Fibroblast of villous mesenchyme (primary cell): ENCODE data around the gene SLC12A4. TPM values are rescaled to one million over a fixed set of nuclear protein-coding genes. Genes with fewer than 3 reads are reported as not detected.
"Not testable (repeated sequence)": the region's sequence is repeated elsewhere in the genome, so short reads cannot be mapped to it uniquely, and the experiment has no call there.

Experiments used
- DNase-seq: peaks from one replicate; pipeline ENCODE4 v3.0.0-alpha.2; 2010; ENCODE audit warnings: low read depth
- H3K4me3 ChIP-seq: 2 replicates; pipeline ENCODE4 v1.5.1; 2011; ENCODE audit warnings: low read depth, mild to moderate bottlenecking, low read length
- CTCF ChIP-seq: IDR thresholded peaks from 2 replicates; pipeline ENCODE4 v1.5.1; 2012; ENCODE audit warnings: low read depth, mild to moderate bottlenecking, low read length; ENCODE audit not compliant: insufficient read depth
- total RNA-seq: library from RNA; depleted of rRNA; stranded (reverse); fragments of >200 nt; gene quantifications from 2 replicates; pipeline ENCODE4 v1.2.3, GENCODE V29; 2012

SLC12A4 gene
- total RNA-seq, 1 donor = 104 TPM

GRCh38 chr16:67975321-67976105 is 7.1 kb upstream of the SLC12A4 start:
- TF ChIP-seq CTCF = no peak
- DNase-seq = no peak

GRCh38 chr16:67972285-67972684 is 3.8 kb upstream of the SLC12A4 start:
- not testable (repeated sequence) for DNase-seq, H3K4me3 ChIP-seq

More at GRCh38 chr16:67975321-67976105, 7.1 kb upstream of the SLC12A4 start:
- no peak overlapping the region for H3K4me3 ChIP-seq

GRCh38 chr16:67971111-67971510 is 2.7 kb upstream of the SLC12A4 start:
- H3K4me3 ChIP-seq = no peak overlapping the region
- TF ChIP-seq CTCF = no peak
- no peak for DNase-seq

GRCh38 chr16:67969254-67970039 is 1.0 kb upstream of the SLC12A4 start:
- DNase-seq = peak; percentile 35
- no peak for TF ChIP-seq CTCF
- H3K4me3 ChIP-seq = peak overlapping the region; percentile 96

- TF ChIP-seq CTCF = no peak
- H3K4me3 ChIP-seq = peak overlapping the region; percentile 96
- DNase-seq = peak; percentile 50
Measured at GRCh38 chr16:67967958-67968399, 458 bp downstream of the SLC12A4 start.

- peak; percentile 25 for DNase-seq
- peak overlapping the region; percentile 96 for H3K4me3 ChIP-seq
- TF ChIP-seq CTCF = no peak
Measured at GRCh38 chr16:67967183-67967957, 1.1 kb downstream of the SLC12A4 start.
